ENCODE data around the gene CD4.

DNA sequence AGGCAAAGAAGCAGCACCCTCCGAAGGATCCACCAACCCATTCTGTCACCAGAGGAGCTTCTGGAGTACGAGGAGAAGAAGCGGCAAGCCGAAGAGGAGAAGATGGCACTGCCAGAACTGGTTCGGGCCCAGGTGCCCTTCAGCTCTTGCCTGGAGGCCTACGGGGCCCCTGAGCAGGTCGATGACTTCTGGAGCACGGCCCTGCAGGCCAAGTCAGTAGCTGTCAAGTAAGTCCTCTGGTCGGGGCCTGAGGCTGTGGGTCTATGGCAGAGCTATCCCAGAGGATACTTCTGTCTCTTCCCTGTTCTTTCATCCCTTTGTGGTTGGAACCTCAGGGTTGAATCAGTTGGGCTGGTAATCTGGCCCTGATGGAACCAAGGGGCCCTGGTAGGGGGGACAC is 72.1 kb downstream of the CD4 start:
- TF ChIP-seq ZBTB8A (tag by site-specific recombination; IDR thresholded peaks at IDR 0.05) = no peak
- TF ChIP-seq ZNF530 (tag by site-specific recombination; IDR thresholded peaks at IDR 0.05; ENCODE audit: low read depth) = no peak
- no peak for TF ChIP-seq KLF9 (tag by site-specific recombination; IDR thresholded peaks at IDR 0.05; ENCODE audit: low read depth)
- no peak for TF ChIP-seq ZBTB17 (tag by site-specific recombination; IDR thresholded peaks at IDR 0.05)
- TF ChIP-seq, protein P1, sequence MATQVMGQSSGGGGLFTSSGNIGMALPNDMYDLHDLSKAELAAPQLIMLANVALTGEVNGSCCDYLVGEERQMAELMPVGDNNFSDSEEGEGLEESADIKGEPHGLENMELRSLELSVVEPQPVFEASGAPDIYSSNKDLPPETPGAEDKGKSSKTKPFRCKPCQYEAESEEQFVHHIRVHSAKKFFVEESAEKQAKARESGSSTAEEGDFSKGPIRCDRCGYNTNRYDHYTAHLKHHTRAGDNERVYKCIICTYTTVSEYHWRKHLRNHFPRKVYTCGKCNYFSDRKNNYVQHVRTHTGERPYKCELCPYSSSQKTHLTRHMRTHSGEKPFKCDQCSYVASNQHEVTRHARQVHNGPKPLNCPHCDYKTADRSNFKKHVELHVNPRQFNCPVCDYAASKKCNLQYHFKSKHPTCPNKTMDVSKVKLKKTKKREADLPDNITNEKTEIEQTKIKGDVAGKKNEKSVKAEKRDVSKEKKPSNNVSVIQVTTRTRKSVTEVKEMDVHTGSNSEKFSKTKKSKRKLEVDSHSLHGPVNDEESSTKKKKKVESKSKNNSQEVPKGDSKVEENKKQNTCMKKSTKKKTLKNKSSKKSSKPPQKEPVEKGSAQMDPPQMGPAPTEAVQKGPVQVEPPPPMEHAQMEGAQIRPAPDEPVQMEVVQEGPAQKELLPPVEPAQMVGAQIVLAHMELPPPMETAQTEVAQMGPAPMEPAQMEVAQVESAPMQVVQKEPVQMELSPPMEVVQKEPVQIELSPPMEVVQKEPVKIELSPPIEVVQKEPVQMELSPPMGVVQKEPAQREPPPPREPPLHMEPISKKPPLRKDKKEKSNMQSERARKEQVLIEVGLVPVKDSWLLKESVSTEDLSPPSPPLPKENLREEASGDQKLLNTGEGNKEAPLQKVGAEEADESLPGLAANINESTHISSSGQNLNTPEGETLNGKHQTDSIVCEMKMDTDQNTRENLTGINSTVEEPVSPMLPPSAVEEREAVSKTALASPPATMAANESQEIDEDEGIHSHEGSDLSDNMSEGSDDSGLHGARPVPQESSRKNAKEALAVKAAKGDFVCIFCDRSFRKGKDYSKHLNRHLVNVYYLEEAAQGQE (tag by site-specific recombination; IDR thresholded peaks at IDR 0.05) = no peak
- no peak for TF ChIP-seq ZNF146 (tag by site-specific recombination; IDR thresholded peaks at IDR 0.05)
- TF ChIP-seq, protein P2, sequence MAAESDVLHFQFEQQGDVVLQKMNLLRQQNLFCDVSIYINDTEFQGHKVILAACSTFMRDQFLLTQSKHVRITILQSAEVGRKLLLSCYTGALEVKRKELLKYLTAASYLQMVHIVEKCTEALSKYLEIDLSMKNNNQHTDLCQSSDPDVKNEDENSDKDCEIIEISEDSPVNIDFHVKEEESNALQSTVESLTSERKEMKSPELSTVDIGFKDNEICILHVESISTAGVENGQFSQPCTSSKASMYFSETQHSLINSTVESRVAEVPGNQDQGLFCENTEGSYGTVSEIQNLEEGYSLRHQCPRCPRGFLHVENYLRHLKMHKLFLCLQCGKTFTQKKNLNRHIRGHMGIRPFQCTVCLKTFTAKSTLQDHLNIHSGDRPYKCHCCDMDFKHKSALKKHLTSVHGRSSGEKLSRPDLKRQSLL (tag by site-specific recombination; IDR thresholded peaks at IDR 0.05) = no peak
